Umbilical cord (tissue), 2 donors: ENCODE measurements around the gene PLD4. TPM values are rescaled to one million over a fixed set of nuclear protein-coding genes. Genes with fewer than 3 reads are reported as not detected.
"Not testable (repeated sequence)": the region's sequence is repeated elsewhere in the genome, so short reads cannot be mapped to it uniquely, and the experiment has no call there.

ENCODE experiments used
- DNase-seq: peaks from one replicate; pipeline ENCODE4 v3.0.0-alpha.2; 2015; ENCODE audit warnings: low spot score
- total RNA-seq: library from RNA; depleted of rRNA; stranded (reverse); fragments of >200 nt; gene quantifications from one replicate; pipeline ENCODE4 v1.2.3, GENCODE V29; 2014; ENCODE audit warnings: low replicate concordance; ENCODE audit not compliant: insufficient read depth

Gene PLD4, protein sequence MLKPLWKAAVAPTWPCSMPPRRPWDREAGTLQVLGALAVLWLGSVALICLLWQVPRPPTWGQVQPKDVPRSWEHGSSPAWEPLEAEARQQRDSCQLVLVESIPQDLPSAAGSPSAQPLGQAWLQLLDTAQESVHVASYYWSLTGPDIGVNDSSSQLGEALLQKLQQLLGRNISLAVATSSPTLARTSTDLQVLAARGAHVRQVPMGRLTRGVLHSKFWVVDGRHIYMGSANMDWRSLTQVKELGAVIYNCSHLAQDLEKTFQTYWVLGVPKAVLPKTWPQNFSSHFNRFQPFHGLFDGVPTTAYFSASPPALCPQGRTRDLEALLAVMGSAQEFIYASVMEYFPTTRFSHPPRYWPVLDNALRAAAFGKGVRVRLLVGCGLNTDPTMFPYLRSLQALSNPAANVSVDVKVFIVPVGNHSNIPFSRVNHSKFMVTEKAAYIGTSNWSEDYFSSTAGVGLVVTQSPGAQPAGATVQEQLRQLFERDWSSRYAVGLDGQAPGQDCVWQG
- total RNA-seq, result 2.4 TPM

GRCh38 chr14:104924421-104925213 is at the start of gene PLD4:
Gene PLD4 (plus strand): TSS chr14:104924879. CDS start chr14:104927141, 2,262 bp downstream.
- DNase-seq, result no peak

DNA sequence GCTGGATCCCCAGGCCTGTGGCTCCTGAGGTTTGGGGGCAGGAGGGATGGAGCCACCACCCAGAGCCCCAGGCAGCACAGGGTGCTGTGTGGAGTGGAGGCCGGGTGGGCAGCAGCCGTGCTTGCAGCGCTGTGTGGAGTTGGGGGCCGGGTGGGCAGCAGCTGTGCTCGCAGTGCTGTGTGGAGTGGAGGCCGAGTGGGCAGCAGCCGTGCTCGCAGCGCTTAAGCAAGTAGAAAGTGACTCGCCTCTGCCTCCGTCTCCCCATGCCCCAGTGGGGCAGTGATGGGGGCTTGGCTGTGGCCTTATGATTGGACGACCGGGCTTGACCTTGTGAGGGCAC is 49.3 kb upstream of the PLD4 start:
- no peak for DNase-seq

DNA sequence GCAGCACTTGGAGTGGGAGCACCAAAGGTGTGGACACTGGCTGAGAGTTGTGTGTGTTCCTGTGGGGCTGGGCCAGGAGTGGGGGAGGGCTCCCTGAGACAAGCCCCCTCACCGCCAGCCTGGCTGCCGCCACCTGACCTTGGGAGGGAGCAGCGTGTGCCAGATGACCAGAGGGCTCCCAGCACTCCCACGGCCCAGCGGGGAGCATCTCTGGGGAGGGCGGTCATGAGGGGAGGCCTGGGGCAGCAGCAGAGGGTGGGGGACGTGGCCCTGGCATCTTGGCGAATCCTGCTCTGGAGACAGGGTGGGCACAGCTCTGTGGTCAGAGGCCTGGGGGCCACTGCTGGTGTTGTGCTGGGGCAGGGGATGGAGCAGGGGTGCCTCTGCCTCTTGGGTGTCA is 48.9 kb upstream of the PLD4 start:
- DNase-seq, result no peak

- DNase-seq, result no peak
Measured at GRCh38 chr14:104876251-104876699, 48.4 kb upstream of the PLD4 start.

DNA sequence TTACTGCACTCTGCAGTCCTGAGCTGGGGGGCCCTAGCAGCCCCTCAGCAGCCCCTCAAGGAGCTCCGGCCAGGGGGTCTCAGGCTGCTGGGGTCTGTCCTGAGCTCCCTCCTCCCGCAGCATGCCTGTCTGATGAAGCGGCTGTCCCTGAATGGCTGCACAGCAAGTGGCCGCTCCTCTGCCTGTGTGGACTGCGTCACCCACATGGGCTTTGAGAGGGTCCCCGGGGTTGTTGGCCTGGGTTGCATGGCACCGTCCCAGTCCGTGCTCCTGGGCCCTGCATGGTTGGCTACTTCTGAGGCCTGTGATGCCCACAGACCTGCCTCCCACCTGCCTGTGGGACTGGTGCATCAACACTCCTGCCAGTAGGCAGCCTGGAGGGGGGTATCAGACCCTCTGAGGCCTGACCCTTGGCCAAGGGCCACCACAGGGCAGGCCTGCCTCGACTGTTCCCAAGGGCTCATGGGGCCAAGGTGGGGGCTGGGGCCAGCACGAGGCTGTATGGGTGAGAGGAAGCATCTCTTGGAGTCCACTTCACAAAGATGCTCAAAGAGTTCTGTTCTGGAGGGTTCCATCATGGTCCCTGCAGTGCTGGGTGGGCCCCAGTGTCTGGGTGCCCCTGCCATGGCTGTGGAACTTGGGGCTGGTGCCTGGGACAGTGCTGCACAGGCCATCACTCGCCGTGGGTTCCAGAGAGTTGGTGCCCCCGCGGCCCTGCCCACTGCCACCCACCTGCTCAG is 47.4 kb upstream of the PLD4 start:
- no peak for DNase-seq

DNA sequence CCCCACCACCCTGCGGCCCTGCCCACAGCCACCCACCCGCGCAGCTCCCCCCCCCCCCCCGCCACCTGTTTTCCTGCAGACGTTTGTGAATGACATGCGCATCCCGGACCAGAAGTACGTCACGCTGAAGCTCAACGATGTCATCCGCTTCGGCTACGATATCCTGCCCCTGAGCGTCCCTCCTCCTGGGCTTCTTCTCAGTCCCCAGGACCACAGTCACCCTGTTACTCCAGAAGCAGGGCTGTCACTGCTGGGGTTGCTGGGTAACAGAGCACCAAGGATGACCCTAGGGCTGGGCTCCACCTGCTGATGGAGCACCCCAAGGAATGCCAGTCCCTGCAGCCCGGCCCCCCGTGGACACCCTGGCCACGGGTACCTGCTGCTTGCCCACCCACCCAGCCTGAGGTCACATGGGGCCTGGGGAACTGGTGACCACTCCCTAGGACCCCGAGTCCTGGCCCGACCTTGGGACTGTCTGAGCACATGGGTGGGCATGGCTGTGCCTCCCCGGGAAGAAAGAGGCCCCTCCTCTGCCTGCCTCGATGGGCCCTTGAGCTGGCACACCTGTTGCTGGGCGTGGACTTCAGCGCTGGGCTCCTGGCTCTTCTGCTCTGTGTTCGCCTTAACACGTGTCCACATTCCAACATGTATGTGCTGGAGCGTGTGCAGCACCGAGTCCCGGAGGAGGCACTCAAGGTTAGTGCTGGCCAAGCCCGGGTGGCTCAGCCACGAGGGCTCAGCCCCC is 46.7 kb upstream of the PLD4 start:
- no peak for DNase-seq

GRCh38 chr14:104878582-104878981 is 46.1 kb upstream of the PLD4 start:
- DNase-seq, result no peak

- DNase-seq, result no peak
Measured at GRCh38 chr14:104879201-104879982, 45.3 kb upstream of the PLD4 start.

- no peak for DNase-seq
Measured at GRCh38 chr14:104879983-104880565, 44.6 kb upstream of the PLD4 start.

DNA sequence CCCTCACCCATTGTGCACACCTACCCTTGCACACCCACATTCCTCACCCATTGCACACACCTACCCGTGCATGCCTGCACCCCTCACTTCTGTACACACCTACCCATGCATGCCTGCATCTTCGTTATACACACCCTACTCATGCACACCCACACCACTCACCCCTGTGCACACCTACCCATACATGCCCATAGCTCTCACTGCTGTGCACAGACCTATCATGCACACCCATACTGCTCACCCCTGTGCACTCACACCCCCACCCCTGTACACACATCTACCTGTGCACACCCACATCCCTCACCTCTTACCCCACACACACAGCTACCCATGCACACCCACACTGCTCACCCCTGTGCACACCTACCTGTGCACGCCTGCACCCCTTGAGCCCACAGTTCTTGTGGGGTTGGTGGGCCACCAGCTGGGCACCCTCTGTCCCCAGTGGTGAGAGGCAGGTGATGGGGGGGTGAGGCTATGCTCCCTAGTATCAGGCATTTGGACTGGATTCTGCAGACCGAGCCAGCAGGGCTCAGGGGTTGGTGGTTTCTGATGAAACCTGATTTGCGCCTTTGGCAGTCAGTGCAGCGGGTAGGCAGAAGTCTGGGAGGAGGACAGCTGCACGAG is 44.0 kb upstream of the PLD4 start:
- DNase-seq, result no peak

DNA sequence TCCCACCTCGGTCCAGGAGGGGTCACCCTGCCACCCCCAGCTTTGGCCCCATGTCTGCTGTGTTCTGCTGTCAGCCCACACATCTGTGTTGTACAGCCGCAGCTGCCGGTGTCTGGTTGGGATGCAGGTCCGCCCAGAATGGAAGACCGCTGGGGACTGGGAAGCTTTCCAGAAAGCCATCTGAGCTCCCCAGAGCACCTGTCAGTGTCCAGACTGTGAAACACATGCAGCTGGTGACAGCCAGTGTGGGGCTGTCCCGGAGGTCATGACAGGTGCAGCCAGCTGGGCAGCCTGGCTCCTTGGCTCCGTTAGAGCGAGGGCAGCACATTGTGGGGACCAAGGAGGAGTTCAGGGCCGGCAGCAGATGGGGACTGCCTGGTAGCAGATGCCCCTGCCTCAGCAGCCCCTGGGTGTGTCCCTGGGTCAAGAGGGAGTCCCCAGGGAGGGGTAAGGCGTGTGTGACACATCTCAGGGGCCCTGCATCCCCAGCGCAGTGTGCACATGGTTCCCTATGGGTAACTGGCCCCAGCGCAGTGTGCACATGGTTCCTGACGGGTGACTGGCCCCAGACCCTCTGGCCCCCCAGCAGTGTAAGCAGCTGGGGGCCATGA is 43.2 kb upstream of the PLD4 start:
- DNase-seq, result no peak

DNA sequence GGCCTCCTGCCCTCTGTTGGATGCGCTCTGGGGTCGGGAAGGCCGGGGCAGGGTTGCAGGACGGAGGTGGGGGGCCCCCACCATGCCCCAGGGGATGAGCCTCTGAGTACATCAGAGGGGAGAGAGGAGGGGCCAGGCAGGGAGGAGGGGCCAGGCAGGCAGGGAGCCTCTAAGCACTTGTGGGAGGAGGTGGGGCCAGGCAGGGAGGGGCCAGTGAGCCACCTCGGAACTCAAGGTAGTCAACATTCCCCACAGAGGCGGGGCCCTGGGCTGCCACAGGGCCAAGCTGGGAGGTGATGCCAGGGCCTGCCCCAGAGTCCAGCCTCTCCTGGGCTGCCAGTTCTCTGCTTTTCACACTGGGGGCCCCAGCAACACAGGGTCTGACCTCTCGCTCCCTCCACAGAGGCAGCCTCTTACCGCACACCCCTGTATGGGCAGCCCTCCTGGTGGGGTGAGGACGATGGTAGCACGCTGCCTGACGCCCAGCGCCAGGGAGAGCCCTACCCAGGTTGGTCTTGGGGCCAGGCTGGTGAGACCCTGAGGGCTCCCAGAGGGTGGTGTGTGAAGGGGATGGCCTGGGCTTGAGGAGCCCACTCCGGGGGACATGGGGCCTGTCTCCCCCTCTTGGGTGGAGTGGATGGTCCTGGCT is 42.2 kb upstream of the PLD4 start:
- DNase-seq, result no peak

DNA sequence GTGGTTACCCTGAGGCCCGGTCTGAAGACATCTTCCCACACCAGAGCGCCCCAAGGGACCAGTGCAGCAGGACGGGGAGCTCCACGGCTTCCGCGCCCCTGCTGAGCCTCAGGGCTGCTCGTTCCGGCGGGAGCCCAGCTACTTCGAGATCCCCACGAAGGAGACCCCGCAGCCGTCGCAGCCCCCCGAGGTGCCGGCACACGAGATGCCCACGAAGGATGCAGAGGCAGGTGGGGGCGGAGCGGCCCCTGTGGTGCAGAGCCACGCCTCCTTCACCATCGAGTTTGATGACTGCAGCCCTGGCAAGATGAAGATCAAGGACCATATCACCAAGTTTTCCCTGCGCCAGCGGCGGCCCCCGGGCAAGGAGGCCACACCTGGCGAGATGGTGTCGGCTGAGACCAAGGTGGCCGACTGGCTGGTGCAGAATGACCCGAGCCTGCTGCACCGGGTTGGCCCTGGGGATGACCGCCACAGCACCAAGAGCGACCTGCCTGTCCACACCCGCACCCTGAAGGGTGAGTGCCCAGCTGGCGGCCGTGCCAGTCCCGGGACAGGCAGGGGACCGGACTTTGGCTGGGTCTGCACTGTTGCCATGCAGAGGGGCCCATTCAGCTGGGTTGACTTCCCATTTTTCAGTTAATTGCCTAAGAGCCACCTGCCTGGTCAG is 41.6 kb upstream of the PLD4 start:
- no peak for DNase-seq

DNA sequence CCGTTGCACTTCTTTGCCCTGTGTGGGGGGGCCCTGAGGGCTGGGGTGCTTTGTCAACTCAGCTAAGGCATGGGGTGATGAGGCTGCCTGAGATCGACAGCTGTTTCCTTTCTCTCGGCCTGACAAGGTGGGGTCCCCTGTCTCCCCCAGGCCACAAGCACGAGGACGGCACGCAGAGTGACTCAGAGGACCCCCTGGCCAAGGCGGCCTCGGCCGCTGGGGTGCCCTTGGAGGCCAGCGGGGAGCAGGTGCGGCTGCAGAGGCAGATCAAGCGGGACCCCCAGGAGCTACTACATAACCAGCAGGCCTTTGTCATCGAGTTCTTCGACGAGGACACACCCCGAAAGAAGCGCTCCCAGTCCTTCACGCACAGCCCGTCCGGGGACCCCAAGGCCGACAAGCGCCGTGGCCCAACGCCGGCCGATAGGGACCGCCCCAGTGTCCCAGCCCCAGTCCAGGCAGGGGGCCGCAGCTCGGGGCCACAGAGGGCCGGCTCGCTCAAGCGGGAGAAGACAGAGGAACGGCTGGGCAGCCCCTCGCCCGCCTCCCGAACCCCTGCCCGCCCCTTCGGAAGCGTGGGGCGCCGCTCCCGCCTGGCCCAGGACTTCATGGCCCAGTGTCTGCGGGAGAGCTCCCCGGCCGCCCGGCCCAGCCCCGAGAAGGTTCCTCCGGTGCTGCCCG is 40.9 kb upstream of the PLD4 start:
- DNase-seq, result no peak

DNA sequence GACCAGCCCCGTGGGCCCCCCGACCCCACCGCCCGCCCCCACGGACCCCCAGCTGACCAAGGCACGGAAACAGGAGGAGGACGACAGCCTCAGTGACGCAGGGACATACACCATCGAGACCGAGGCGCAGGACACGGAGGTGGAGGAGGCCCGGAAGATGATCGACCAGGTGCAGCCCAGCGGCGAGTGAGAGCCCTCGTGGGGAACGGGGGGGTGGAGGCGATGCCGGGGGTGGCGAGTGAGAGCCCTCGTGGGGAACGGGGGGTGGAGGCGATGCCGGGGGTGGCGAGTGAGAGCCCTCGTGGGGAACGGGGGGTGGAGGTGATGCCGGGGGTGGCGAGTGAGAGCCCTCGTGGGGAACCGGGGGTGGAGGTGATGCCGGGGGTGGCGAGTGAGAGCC is 40.3 kb upstream of the PLD4 start:
- not testable (repeated sequence) for DNase-seq

GRCh38 chr14:104885031-104885972 is 39.4 kb upstream of the PLD4 start:
- DNase-seq, result no peak
